ENCODE measurements around the gene KLF11. TPM values are rescaled to one million over a fixed set of nuclear protein-coding genes. Genes with fewer than 3 reads are reported as not detected.

KLF11 gene
- total RNA-seq, 2 donors from 2014 or later: 38.0 to 44.5 TPM

Other genes with a start within 250 kb of the KLF11 start
- 10 to 100 TPM; 15.3 to 19.9 TPM for gene TAF1B, start 200.1 kb upstream of the KLF11 start, total RNA-seq
- 1 to 10 TPM in 1 of 2 donors, under 1 TPM in 1; 0.60 to 3.7 TPM for gene GRHL1, start 91.9 kb upstream of the KLF11 start, total RNA-seq
- not detected for gene CYS1, start 36.9 kb downstream of the KLF11 start, total RNA-seq
- gene RRM2, start 79.2 kb downstream of the KLF11 start, total RNA-seq: 1 to 10 TPM in 1 of 2 donors, under 1 TPM in 1; 0.32 to 1.7 TPM